HepG2 (cell line): ENCODE results near the gene SRBD1. TPM values are rescaled to one million over a fixed set of nuclear protein-coding genes. Genes with fewer than 3 reads are reported as not detected.
A peak's percentile ranks its signal among the peaks of the same experiment; 100 is the strongest.

Experiments used
- AKAP8 ChIP-seq: sonication (generic); formaldehyde crosslinking; IDR thresholded peaks from 2 replicates; pipeline ENCODE4 v1.5.1; 2020; ENCODE audit warnings: mild to moderate bottlenecking, missing genetic modification reagents
- BRCA1 ChIP-seq: sonication (generic); formaldehyde crosslinking; IDR thresholded peaks from 2 replicates; pipeline ENCODE4 v1.4.0; 2020; ENCODE audit warnings: missing genetic modification reagents
- BRD4 ChIP-seq: sonication (generic); formaldehyde crosslinking; IDR thresholded peaks from 2 replicates; pipeline ENCODE4 v1.4.0; 2020; ENCODE audit warnings: missing genetic modification reagents
- ELF3 ChIP-seq: IDR thresholded peaks from 2 replicates; pipeline ENCODE4 v1.6.1; 2016; ENCODE audit warnings: missing genetic modification reagents, missing compliant biosample characterization
- GTF3A ChIP-seq: sonication (generic); formaldehyde crosslinking; conservative IDR thresholded peaks from 2 replicates; pipeline ENCODE4 v1.4.0; 2020; ENCODE audit warnings: mild to moderate bottlenecking, missing genetic modification reagents
- MEIS1 ChIP-seq: sonication (generic); formaldehyde crosslinking; IDR thresholded peaks from 2 replicates; pipeline ENCODE4 v1.9.0; 2021; ENCODE audit warnings: mild to moderate bottlenecking, missing genetic modification reagents, moderate library complexity, borderline replicate concordance
- NCOR1 ChIP-seq: fragments of 200-600 bp; sonication (generic); IDR thresholded peaks from 2 replicates; pipeline ENCODE4 v1.7.0; 2017; ENCODE audit warnings: antibody characterized with exemption, low read length, borderline replicate concordance
- RNF2 ChIP-seq: fragments of 450-650 bp; conservative IDR thresholded peaks from 2 replicates; pipeline ENCODE4 v1.6.1; 2016; ENCODE audit warnings: low read depth
- TEAD2 ChIP-seq: sonication (generic); formaldehyde crosslinking; IDR thresholded peaks from 2 replicates; pipeline ENCODE4 v1.9.0; 2021; ENCODE audit warnings: missing genetic modification reagents
- TFDP2 ChIP-seq: sonication (generic); formaldehyde crosslinking; IDR thresholded peaks from 2 replicates; pipeline ENCODE4 v1.4.0; 2020; ENCODE audit warnings: missing genetic modification reagents
- THAP11 ChIP-seq: IDR thresholded peaks from 2 replicates; pipeline ENCODE4 v1.6.1; 2016; ENCODE audit warnings: missing biosample characterization, missing genetic modification reagents
- ZBTB1 ChIP-seq: sonication (generic); formaldehyde crosslinking; IDR thresholded peaks from 2 replicates; pipeline ENCODE4 v1.4.0; 2020; ENCODE audit warnings: missing genetic modification reagents, borderline replicate concordance
- ZC3H4 ChIP-seq: sonication (generic); formaldehyde crosslinking; IDR thresholded peaks from 2 replicates; pipeline ENCODE4 v1.4.0; 2020; ENCODE audit warnings: missing genetic modification reagents, borderline replicate concordance
- ZNF160 ChIP-seq: sonication (generic); formaldehyde crosslinking; IDR thresholded peaks from 2 replicates; pipeline ENCODE4 v1.8.0; 2022; ENCODE audit warnings: mild to moderate bottlenecking, inconsistent platforms, missing genetic modification reagents
- ZNF24 ChIP-seq: fragments of 450-650 bp; IDR thresholded peaks from 2 replicates; pipeline ENCODE4 v1.6.1; 2017; ENCODE audit warnings: antibody characterized with exemption, mild to moderate bottlenecking
- ZNF280D ChIP-seq: sonication (generic); formaldehyde crosslinking; IDR thresholded peaks from 2 replicates; pipeline ENCODE4 v1.5.1; 2020; ENCODE audit warnings: mild to moderate bottlenecking, missing genetic modification reagents
- ZNF772 ChIP-seq: sonication (generic); formaldehyde crosslinking; IDR thresholded peaks from 2 replicates; pipeline ENCODE4 v1.5.0; 2020; ENCODE audit warnings: mild to moderate bottlenecking, missing genetic modification reagents
- polyA plus RNA-seq, 8 experiments: library from polyadenylated mRNA; depleted of rRNA in 3 of 8; stranded (reverse) in 7 of 8; unstranded in 1 of 8; fragments of >200 nt; fragmentation: Illumina TruSeq in 4 of 8; extraction: Trizol in 4 of 8; gene quantifications; 2 replicates each; pipeline versions ENCODE4 v1.2.1 to v1.2.3, GENCODE V29; 2011 to 2016; ENCODE audit warnings: low read depth in 4 of 8, missing spikeins in 1 of 8, mixed read lengths in 1 of 8; ENCODE audit not compliant: insufficient read depth in 1 of 8
- total RNA-seq, 5 experiments: library from RNA; depleted of rRNA; stranded (reverse); fragments of >200 nt; fragmentation: Illumina TruSeq; extraction: Trizol; gene quantifications; 2 replicates each; pipeline ENCODE4 v1.2.3, GENCODE V29; 2016; ENCODE audit warnings: low read depth in 1 of 5
- TF ChIP-seq, protein P1 (sequence below): sonication (generic); formaldehyde crosslinking; IDR thresholded peaks from 2 replicates; pipeline ENCODE4 v1.5.1; 2020; ENCODE audit warnings: mild to moderate bottlenecking, missing genetic modification reagents, moderate library complexity
- TF ChIP-seq, protein P2 (sequence below): sonication (generic); formaldehyde crosslinking; IDR thresholded peaks from 2 replicates; pipeline ENCODE4 v1.5.0; 2020; ENCODE audit warnings: missing genetic modification reagents
- TF ChIP-seq, protein P3 (sequence below): IDR thresholded peaks from 2 replicates; pipeline ENCODE4 v1.6.1; 2016; ENCODE audit warnings: control low read depth
- TF ChIP-seq, protein P4 (sequence below): sonication (generic); formaldehyde crosslinking; IDR thresholded peaks from 2 replicates; pipeline ENCODE4 v1.4.0; 2020; ENCODE audit warnings: mild to moderate bottlenecking, missing genetic modification reagents

Gene SRBD1
- total and polyA plus RNA-seq, 2 of the 13 experiments (the other 11 are each of a cell fraction or from before 2014, with no cell fraction given) = 3.2 to 23.9 TPM

GRCh38 chr2:45650851-45651414 is 39.9 kb upstream of the SRBD1 start (continued):
- TF ChIP-seq ZNF280D (CRISPR knock-in tag) (0 out of 2 replicates have a peak, but pooled peaks have one; percentile 50), GTF3A (no peak), ZNF24 (no peak), TFDP2 (CRISPR knock-in tag) (peak; percentile 79; the same call in 1 of the 2 replicates), ZBTB1 (CRISPR knock-in tag) (no peak), THAP11 (CRISPR knock-in tag) (peak; percentile 68), ZC3H4 (CRISPR knock-in tag) (no peak), ELF3 (CRISPR knock-in tag) (peak; percentile 97), NCOR1 (peak; percentile 5; the same call in 1 of the 2 replicates), ZNF772 (peak; percentile 60; the same call in 1 of the 2 replicates), AKAP8 (no peak), BRCA1 (CRISPR knock-in tag) (no peak), BRD4 (CRISPR knock-in tag) (no peak), TEAD2 (CRISPR knock-in tag) (no peak), MEIS1 (CRISPR knock-in tag) (0 out of 2 replicates have a peak, but pooled peaks have one; percentile 52), RNF2 (no peak; the same call in 1 of the 2 replicates), ZNF160 (CRISPR knock-in tag) (no peak; the same call in none of the 2 replicates)
- TF ChIP-seq, protein P1, sequence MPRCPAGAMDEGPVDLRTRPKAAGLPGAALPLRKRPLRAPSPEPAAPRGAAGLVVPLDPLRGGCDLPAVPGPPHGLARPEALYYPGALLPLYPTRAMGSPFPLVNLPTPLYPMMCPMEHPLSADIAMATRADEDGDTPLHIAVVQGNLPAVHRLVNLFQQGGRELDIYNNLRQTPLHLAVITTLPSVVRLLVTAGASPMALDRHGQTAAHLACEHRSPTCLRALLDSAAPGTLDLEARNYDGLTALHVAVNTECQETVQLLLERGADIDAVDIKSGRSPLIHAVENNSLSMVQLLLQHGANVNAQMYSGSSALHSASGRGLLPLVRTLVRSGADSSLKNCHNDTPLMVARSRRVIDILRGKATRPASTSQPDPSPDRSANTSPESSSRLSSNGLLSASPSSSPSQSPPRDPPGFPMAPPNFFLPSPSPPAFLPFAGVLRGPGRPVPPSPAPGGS (CRISPR knock-in tag) = no peak
- TF ChIP-seq, protein P2, sequence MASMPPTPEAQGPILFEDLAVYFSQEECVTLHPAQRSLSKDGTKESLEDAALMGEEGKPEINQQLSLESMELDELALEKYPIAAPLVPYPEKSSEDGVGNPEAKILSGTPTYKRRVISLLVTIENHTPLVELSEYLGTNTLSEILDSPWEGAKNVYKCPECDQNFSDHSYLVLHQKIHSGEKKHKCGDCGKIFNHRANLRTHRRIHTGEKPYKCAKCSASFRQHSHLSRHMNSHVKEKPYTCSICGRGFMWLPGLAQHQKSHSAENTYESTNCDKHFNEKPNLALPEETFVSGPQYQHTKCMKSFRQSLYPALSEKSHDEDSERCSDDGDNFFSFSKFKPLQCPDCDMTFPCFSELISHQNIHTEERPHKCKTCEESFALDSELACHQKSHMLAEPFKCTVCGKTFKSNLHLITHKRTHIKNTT (CRISPR knock-in tag) = no peak
- TF ChIP-seq, protein P3, sequence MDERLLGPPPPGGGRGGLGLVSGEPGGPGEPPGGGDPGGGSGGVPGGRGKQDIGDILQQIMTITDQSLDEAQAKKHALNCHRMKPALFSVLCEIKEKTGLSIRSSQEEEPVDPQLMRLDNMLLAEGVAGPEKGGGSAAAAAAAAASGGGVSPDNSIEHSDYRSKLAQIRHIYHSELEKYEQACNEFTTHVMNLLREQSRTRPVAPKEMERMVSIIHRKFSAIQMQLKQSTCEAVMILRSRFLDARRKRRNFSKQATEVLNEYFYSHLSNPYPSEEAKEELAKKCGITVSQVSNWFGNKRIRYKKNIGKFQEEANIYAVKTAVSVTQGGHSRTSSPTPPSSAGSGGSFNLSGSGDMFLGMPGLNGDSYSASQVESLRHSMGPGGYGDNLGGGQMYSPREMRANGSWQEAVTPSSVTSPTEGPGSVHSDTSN (CRISPR knock-in tag) = no peak
- TF ChIP-seq, protein P4, sequence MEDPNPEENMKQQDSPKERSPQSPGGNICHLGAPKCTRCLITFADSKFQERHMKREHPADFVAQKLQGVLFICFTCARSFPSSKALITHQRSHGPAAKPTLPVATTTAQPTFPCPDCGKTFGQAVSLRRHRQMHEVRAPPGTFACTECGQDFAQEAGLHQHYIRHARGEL (CRISPR knock-in tag) = no peak
